Cardiac muscle cell (in vitro differentiated cells and primary cell): ENCODE results near the gene CLEC4M. TPM values are rescaled to one million over a fixed set of nuclear protein-coding genes. Genes with fewer than 3 reads are reported as not detected.
A peak's percentile ranks its signal among the peaks of the same experiment; 100 is the strongest.

Experiments
- DNase-seq, 2 donors: peaks; one replicate each; pipeline versions ENCODE4 v3.0.0 to v3.0.0-alpha.2; 2010 to 2017; ENCODE audit warnings: low read depth in 1 of 2, low spot score in 1 of 2
- H3K27ac ChIP-seq: fragments of 200-600 bp; sonication (generic); 2 replicates; pipeline ENCODE4 v1.5.1; 2016
- H3K27me3 ChIP-seq: fragments of 200-600 bp; sonication (generic); 2 replicates; pipeline ENCODE4 v1.6.0; 2016; ENCODE audit warnings: control low read depth
- H3K36me3 ChIP-seq: fragments of 200-600 bp; sonication (generic); 2 replicates; pipeline ENCODE4 v1.5.1; 2016; ENCODE audit warnings: control low read depth
- H3K4me1 ChIP-seq: fragments of 200-600 bp; sonication (generic); 2 replicates; pipeline ENCODE4 v1.8.1; 2017; ENCODE audit warnings: low read depth, mild to moderate bottlenecking, mixed run types
- H3K4me3 ChIP-seq: fragments of 200-600 bp; sonication (generic); 2 replicates; pipeline ENCODE4 v1.5.1; 2016; ENCODE audit warnings: mild to moderate bottlenecking
- H3K9me3 ChIP-seq: fragments of 200-600 bp; sonication (generic); 2 replicates; pipeline ENCODE4 v1.5.1; 2017; ENCODE audit warnings: low read depth, mild to moderate bottlenecking, control low read depth
- polyA plus RNA-seq: library from polyadenylated mRNA; unstranded; fragments of >200 nt; fragmentation: Nextera tagmentation; extraction: Ambion mirVana; gene quantifications from 2 replicates; pipeline ENCODE4 v1.2.1, GENCODE V29; 2016
- total RNA-seq: library from RNA; depleted of rRNA; stranded (reverse); fragments of >200 nt; gene quantifications from 2 replicates; pipeline ENCODE4 v1.2.3, GENCODE V29; 2016
- TF ChIP-seq, protein P1 (sequence below): IDR thresholded peaks from 2 replicates; pipeline ENCODE4 v1.5.1; 2012; ENCODE audit warnings: low read depth, mild to moderate bottlenecking, low read length

CLEC4M gene
- total and polyA plus RNA-seq, 2 experiments from 2014 or later: 0.48 to 0.54 TPM

- no peaks in the 10 kb centered on the region for H3K9me3 ChIP-seq
- H3K27ac ChIP-seq: no peak overlapping the region
- peaks cover 7% of the 10 kb centered on the region for H3K27me3 ChIP-seq
- DNase-seq: peak; percentile 84 to 92
- TF ChIP-seq, protein P1, sequence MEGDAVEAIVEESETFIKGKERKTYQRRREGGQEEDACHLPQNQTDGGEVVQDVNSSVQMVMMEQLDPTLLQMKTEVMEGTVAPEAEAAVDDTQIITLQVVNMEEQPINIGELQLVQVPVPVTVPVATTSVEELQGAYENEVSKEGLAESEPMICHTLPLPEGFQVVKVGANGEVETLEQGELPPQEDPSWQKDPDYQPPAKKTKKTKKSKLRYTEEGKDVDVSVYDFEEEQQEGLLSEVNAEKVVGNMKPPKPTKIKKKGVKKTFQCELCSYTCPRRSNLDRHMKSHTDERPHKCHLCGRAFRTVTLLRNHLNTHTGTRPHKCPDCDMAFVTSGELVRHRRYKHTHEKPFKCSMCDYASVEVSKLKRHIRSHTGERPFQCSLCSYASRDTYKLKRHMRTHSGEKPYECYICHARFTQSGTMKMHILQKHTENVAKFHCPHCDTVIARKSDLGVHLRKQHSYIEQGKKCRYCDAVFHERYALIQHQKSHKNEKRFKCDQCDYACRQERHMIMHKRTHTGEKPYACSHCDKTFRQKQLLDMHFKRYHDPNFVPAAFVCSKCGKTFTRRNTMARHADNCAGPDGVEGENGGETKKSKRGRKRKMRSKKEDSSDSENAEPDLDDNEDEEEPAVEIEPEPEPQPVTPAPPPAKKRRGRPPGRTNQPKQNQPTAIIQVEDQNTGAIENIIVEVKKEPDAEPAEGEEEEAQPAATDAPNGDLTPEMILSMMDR: peak; percentile 59
- no peak overlapping the region for H3K4me3 ChIP-seq
- H3K4me1 ChIP-seq: no peaks in the 10 kb centered on the region
- no peaks in the 10 kb centered on the region for H3K36me3 ChIP-seq
These were observed 36.8 kb downstream of the CLEC4M start for GRCh38 chr19:7799640-7800355.

DNA sequence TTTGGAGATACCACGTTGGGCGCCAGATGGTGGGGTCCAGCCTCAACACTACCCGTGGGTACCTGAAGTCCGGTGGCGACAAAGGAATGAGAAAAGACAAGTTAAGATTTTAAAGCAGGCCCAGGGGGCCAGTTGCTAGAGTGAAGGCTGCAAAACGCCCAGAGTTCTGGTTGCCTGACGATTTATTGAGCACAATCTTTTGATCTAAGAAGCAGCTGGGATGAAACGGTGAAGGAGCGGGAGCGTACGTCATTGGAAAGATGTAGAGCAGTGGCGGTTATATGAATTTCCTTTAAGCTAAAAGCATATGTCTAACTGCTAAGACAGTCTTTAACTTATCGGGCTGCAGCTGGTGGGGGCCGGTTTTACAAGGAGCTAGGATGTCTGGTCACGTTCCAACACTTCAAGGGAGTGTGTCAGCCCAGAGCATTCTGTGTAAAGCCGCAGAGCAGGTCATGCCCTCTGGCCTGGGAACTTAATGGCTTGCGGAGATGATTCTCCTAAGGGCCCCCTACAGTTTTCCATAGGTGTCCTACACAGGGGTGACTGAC, 38.1 kb downstream of the CLEC4M start:
- Histone ChIP-seq H3K27ac (no peak overlapping the region), H3K27me3 (peaks cover 7% of the 10 kb centered on the region), H3K36me3 (no peaks in the 10 kb centered on the region), H3K4me1 (no peaks in the 10 kb centered on the region), H3K9me3 (no peaks in the 10 kb centered on the region), H3K4me3 (no peak overlapping the region)
- TF ChIP-seq, protein P1: no peak
- no peak for DNase-seq

DNA sequence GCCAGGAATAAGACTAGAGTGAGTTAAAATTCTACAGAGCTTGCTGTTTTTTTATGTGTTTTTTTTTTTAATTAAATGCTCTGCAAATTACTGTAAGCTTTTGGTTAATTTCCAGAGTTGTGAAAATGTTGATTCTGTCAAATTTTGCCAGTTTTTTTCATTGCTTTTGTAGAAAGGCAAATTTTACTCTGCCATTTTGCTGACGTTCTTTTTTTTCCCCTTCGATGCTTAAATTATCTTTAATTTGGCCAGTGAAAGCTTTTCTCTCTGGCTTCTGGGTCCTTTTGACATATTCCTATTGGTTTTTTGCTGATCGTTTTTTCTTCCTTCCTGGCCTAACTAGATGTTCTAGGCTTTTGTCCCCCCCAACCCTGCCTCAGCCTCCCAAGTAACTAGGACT, 43.2 kb downstream of the CLEC4M start:
- H3K4me3 ChIP-seq: no peak overlapping the region
- H3K27ac ChIP-seq: no peak overlapping the region
- H3K4me1 ChIP-seq: no peaks in the 10 kb centered on the region
- H3K9me3 ChIP-seq: no peaks in the 10 kb centered on the region
- no peak for DNase-seq
- H3K27me3 ChIP-seq: no peaks in the 10 kb centered on the region
- H3K36me3 ChIP-seq: no peaks in the 10 kb centered on the region
- TF ChIP-seq, protein P1: no peak

GRCh38 chr19:7806876-7807275, 43.8 kb downstream of the CLEC4M start:
- no peak overlapping the region for H3K27ac ChIP-seq
- H3K36me3 ChIP-seq: no peaks in the 10 kb centered on the region
- no peak for DNase-seq
- H3K4me1 ChIP-seq: no peaks in the 10 kb centered on the region
- H3K27me3 ChIP-seq: no peaks in the 10 kb centered on the region
- TF ChIP-seq, protein P1: no peak
- no peaks in the 10 kb centered on the region for H3K9me3 ChIP-seq
- H3K4me3 ChIP-seq: no peak overlapping the region

DNA sequence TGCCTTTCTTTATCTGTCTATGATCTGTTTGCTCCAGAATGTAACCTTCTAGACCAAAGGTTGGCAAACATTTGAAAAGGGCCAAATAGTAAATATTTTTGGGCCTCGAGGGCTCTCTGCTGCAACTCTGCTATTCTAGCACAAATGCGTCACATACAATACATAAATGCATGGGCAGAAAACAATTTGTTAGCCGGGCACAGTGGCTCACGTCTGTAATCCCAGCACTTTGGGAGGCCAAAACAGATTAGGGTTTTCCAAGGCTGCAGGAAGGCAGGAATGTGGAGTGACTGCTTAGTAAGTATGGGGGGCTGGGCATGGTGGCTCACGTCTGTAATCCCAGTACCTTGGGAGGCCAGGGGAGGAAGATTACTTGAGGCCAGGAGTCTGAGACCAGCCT, 45.1 kb downstream of the CLEC4M start:
- Histone ChIP-seq H3K36me3 (no peaks in the 10 kb centered on the region), H3K9me3 (no peaks in the 10 kb centered on the region), H3K4me3 (no peak overlapping the region), H3K27me3 (no peaks in the 10 kb centered on the region), H3K27ac (no peak overlapping the region), H3K4me1 (no peaks in the 10 kb centered on the region)
- TF ChIP-seq, protein P1: no peak
- no peak for DNase-seq
